NCI-H1417 (cell line): Measurements from ENCODE around the gene TANC1.

Experiments
- DNase-seq, 3 experiments: peaks; one replicate each; lab custom pipeline; 2025; lab: John Stamatoyannopoulos, UW

TANC1 gene

GRCh38 chr2:159118115-159118858 lies 149.8 kb downstream of the TANC1 start:
- peak; percentile 20 to 74 (median 69) for DNase-seq

- no peak for DNase-seq
These were observed 150.5 kb downstream of the TANC1 start for GRCh38 chr2:159118859-159119500.

- no peak for DNase-seq
These were observed 151.3 kb downstream of the TANC1 start for GRCh38 chr2:159119652-159120257.

DNA sequence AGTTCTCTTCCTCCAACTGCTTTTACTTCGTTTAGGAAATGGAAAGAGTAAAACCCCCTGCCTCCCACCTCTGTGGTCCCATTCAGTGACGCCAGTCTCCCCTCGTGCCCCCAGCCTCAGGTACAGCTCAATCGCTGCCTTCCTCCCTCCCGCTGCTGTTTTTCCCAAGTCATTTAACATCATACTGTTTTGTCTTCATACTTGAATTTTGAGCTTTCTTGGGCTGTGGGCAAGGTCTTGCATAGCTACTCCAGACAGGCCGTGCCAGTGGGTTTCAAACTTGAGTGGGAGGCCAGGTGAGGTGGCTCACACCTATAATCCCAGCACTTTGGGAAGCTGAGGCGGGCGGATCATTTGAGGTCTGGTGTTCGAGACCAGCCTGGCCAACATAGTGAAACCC lies 155.3 kb downstream of the TANC1 start:
- DNase-seq: no peak

- no peak for DNase-seq
These were observed 156.0 kb downstream of the TANC1 start for GRCh38 chr2:159124441-159124911.

DNA sequence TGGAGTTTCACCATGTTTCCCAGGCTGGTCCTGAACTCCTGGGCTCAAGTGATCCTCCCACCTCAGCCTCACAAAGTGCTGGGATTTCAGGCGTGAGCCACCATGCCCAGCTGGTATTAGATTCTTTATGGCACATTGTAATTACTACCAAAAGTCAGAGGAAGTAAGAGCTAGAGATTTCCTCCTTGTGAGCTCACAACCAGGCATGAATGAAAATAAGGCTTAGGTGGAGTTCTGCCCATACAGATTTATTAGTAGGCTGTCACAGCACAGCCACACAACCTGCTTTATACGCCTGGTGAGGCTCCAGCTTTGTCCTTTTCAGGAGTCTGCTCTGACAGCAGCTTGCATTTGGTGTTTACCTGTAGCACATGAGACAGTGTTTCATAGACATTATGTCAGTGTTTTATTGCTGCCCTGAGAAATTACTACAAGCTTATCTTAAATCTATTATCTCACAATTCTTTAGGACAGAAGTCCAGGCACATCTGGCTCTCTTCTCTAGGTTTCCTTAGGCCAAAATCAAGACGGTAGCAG lies 156.6 kb downstream of the TANC1 start:
- no peak for DNase-seq

- DNase-seq: no peak
These were observed 157.4 kb downstream of the TANC1 start for GRCh38 chr2:159125858-159126257.

DNA sequence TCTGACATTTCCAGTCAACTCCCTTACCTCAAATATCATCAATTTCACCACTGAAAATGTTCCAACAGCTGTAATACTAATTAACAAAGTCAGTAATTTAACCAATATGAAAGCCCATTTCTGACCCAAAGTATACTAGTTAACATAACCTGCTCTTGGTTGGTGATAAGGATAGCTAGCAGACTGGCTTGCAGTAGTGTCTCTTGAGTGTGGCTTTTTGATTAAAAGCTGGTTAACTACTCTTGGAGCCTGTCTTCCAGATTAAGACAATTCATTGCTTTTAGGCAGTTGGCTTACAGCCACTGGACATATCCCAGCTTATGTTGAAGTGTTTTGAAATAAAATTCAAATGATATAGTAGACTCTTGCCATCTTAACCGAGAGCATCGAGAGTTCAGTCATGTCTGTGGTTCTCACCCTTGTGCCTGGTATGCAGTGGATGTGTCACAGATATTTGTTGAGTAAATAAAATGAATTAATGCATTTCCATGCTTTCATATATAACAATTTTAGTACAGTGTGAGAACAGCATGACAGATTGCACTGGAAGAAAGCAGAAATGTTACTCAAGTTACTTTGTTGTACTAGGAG lies 158.1 kb downstream of the TANC1 start:
- no peak for DNase-seq

GRCh38 chr2:159128191-159128590 lies 159.8 kb downstream of the TANC1 start:
- no peak for DNase-seq

GRCh38 chr2:159129269-159129668 lies 160.8 kb downstream of the TANC1 start:
- no peak for DNase-seq

DNA sequence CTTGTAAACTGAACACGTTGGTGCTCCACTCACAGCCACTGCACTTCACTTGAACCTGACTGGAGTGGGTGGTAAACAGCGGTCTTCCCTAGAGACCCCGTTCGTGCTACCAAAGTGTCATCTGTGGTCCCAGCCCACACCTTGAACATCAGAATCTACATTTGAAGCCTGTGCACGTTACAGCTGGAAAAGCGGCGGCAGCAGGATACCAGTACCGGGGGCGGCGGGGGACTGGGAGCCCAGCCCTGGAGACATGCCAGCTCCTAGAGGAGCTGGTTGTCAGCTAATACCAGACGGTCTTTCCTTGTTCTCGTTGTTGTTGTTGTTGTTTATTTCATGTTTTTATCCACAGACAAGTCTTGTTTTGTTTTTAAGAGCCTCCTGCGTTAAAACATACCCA lies 161.4 kb downstream of the TANC1 start:
- DNase-seq: peak in 1 of 3 experiments; percentile 61

- DNase-seq: no peak
These were observed 161.9 kb downstream of the TANC1 start for GRCh38 chr2:159130302-159130701.

DNA sequence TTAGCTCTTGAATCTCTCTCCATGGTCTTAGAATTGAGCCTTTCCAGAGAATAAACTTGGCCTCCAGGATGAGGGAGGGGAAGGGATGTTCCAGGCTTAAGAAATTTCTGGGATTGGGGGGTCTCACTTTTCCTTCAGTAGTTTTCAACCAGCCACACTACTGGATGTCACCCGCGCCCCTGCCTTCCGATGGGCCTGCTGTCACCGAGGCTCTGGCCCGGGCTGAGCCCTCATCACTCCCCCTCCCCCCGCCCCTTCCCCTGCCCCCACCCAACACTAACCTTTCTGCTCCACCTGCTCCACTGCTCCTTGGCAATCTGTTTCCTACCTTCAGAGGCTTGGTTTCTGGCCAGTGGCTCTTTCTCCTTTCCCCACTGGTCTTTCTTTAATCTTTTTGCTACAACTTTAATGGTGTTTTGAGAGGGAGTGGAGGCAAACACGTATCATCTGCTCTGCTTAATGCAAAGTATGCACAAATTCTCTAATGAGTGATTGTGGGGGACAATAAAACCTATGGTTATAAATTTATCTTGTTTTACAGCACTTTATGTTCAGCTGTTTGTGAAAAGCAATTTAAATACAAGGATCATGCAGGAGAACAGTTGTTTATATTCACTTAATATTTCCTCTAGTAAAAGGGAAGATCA lies 162.9 kb downstream of the TANC1 start:
- no peak for DNase-seq

DNA sequence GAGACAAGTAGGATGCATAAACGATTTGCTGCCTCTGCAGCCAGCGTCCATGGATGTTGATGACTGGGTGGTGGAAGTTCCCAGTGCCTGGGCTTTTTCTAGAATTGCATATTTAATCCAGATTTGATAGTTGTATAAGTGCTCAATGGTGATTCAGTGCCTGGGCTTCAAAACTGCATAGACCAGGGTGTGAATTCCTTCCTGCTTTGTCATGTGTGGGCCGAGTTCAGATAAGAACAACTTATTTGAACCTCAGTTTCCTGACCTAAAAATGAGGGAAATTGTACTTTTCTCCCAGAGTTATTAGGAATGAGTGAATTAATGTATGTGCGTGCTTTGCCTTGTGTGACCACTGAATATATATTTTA lies 163.5 kb downstream of the TANC1 start:
- DNase-seq: no peak

DNA sequence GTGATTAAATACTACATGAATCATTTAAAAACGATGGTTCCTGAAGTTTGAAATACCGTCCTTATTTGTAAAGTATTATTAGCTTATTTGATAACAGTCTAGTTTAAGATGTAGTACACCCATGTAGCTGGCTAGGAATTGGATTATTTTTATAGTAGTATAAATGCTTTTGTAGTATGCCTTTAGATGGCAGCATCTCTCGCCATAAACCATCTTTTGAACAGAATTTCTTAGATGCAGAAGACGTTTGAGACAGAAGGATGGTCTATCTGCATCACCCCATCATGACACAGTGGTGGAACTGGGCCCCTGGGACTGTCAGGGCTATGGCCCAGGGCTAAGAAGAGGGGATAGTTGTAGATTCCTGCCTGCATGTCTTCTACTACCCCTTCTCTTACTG lies 165.4 kb downstream of the TANC1 start:
- no peak for DNase-seq

DNA sequence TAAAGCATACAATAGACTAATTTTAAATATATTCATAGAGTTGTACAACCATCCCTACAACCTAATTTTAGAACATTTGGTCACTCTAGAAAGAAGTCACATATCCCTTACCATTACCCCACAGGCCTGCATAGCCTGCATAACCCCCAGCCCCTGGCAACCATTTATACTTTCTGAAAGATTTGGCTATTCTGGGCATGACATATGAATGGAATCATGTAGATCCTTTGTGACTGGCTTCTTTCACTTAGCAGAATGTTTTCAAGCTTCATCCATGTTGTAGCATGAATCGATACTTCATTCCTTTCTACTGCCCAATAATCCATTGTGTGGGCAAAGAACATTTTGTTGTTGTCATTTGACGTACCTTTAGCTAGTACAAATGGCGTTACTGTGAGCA lies 166.5 kb downstream of the TANC1 start:
- no peak for DNase-seq

GRCh38 chr2:159136391-159136790 lies 168.0 kb downstream of the TANC1 start:
- no peak for DNase-seq

- DNase-seq: no peak
These were observed 169.2 kb downstream of the TANC1 start for GRCh38 chr2:159137511-159138241.

- DNase-seq: no peak
These were observed 170.3 kb downstream of the TANC1 start for GRCh38 chr2:159138642-159139182.

DNA sequence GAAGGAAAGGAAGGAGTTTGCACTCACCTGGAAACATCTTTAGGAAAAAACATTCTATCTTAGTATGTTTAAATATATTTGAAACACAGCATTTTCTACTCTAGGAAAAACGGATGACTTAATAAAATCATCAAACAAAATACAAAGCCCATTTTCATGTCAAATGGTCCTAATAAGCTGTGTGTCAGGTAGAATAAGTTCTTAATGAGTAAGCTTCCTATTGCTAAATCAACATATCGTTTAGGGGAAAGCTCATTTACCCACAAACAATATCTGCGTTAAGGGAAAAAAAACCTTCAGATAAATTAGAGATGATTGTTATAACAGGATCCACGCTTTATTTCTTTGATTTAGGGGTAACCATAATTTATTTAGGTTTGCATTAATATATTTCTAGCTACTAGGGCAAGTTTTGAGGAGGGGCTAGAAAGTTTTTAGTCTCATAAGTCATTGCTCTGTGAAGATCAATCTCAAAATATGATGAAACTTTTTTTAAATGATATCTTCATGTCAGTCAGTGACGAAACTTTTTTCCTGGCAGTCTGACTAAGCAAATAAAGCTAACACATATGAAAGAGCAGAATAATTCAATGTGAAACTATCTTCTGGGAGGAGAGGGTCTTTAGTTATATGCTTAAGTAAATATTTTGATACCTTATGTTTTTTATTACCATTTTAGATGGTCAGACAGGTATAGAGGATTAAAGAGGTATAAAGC lies 170.9 kb downstream of the TANC1 start:
- DNase-seq: no peak
